ENCODE measurements around the gene SOD1.

SOD1 gene

GRCh38 chr21:31671931-31672330 lies 12.4 kb downstream of the SOD1 start:
- no peaks in the 10 kb centered on the region for H3K79me2 ChIP-seq (ENCODE audit: insufficient read depth, low read length)
- H3K27ac ChIP-seq (ENCODE audit: low read depth, low read length, poor library complexity, severe bottlenecking): peak overlapping the region; percentile 65
- no peak overlapping the region for H3K9ac ChIP-seq (ENCODE audit: low read length)
- TF ChIP-seq EZH2 (IDR thresholded peaks at IDR 0.05; ENCODE audit: borderline replicate concordance, low read length): no peak
- no peak for TF ChIP-seq CTCF (IDR thresholded peaks at IDR 0.05; ENCODE audit: low read length)
- peaks cover 15% of the 10 kb centered on the region for H3K4me1 ChIP-seq (ENCODE audit: insufficient read depth, low read length, severe bottlenecking)
- H3K4me3 ChIP-seq (ENCODE audit: low read depth, low read length, poor library complexity, severe bottlenecking): no peak overlapping the region
- H3K9me2 ChIP-seq (ENCODE audit: low read depth, low read length): no peaks in the 10 kb centered on the region
- no peak overlapping the region for H2AFZ ChIP-seq (ENCODE audit: low read length)
- H3K27me3 ChIP-seq (ENCODE audit: insufficient read depth, low read length): no peaks in the 10 kb centered on the region
- peaks cover 55% of the 10 kb centered on the region for H3K36me3 ChIP-seq (ENCODE audit: insufficient read depth, low read length)
- H3K9me3 ChIP-seq (ENCODE audit: low read length): no peaks in the 10 kb centered on the region
- H3K4me2 ChIP-seq (ENCODE audit: low read length): no peak overlapping the region
- no peaks in the 10 kb centered on the region for H4K20me1 ChIP-seq (ENCODE audit: insufficient read depth, low read length)
- peaks cover 11% of the 10 kb centered on the region for H3F3A ChIP-seq (ENCODE audit: insufficient read depth, low read length)

- no peaks in the 10 kb centered on the region for H4K20me1 ChIP-seq (ENCODE audit: insufficient read depth, low read length)
- H3K9me2 ChIP-seq (ENCODE audit: low read depth, low read length): no peaks in the 10 kb centered on the region
- H3K4me2 ChIP-seq (ENCODE audit: low read length): no peak overlapping the region
- no peaks in the 10 kb centered on the region for H3K79me2 ChIP-seq (ENCODE audit: insufficient read depth, low read length)
- H2AFZ ChIP-seq (ENCODE audit: low read length): no peak overlapping the region
- peaks cover 46% of the 10 kb centered on the region; the same call in 1 of the 2 replicates for H3K36me3 ChIP-seq (ENCODE audit: insufficient read depth, low read length)
- H3K27me3 ChIP-seq (ENCODE audit: insufficient read depth, low read length): no peaks in the 10 kb centered on the region
- no peak overlapping the region for H3K27ac ChIP-seq (ENCODE audit: low read depth, low read length, poor library complexity, severe bottlenecking)
- TF ChIP-seq EZH2 (IDR thresholded peaks at IDR 0.05; ENCODE audit: borderline replicate concordance, low read length): no peak
- TF ChIP-seq CTCF (IDR thresholded peaks at IDR 0.05; ENCODE audit: low read length): no peak
- peaks cover 15% of the 10 kb centered on the region for H3K4me1 ChIP-seq (ENCODE audit: insufficient read depth, low read length, severe bottlenecking)
- no peaks in the 10 kb centered on the region for H3K9me3 ChIP-seq (ENCODE audit: low read length)
- H3F3A ChIP-seq (ENCODE audit: insufficient read depth, low read length): peaks cover 7% of the 10 kb centered on the region
- no peak overlapping the region for H3K9ac ChIP-seq (ENCODE audit: low read length)
- H3K4me3 ChIP-seq (ENCODE audit: low read depth, low read length, poor library complexity, severe bottlenecking): no peak overlapping the region
These were observed 13.9 kb downstream of the SOD1 start for GRCh38 chr21:31673321-31673912.

- no peaks in the 10 kb centered on the region for H3K9me2 ChIP-seq (ENCODE audit: low read depth, low read length)
These were observed 15.8 kb downstream of the SOD1 start for GRCh38 chr21:31675318-31675717.

More at GRCh38 chr21:31675318-31675717, 15.8 kb downstream of the SOD1 start:
- no peak overlapping the region for H3K4me2 ChIP-seq (ENCODE audit: low read length)
- H3K4me1 ChIP-seq (ENCODE audit: insufficient read depth, low read length, severe bottlenecking): peaks cover 15% of the 10 kb centered on the region
- H3K79me2 ChIP-seq (ENCODE audit: insufficient read depth, low read length): no peaks in the 10 kb centered on the region
- no peak overlapping the region for H2AFZ ChIP-seq (ENCODE audit: low read length)
- H3K4me3 ChIP-seq (ENCODE audit: low read depth, low read length, poor library complexity, severe bottlenecking): no peak overlapping the region
- H3K9ac ChIP-seq (ENCODE audit: low read length): no peak overlapping the region
- H3K36me3 ChIP-seq (ENCODE audit: insufficient read depth, low read length): peaks cover 45% of the 10 kb centered on the region; the same call in 1 of the 2 replicates
- no peak for TF ChIP-seq EZH2 (IDR thresholded peaks at IDR 0.05; ENCODE audit: borderline replicate concordance, low read length)
- TF ChIP-seq CTCF (IDR thresholded peaks at IDR 0.05; ENCODE audit: low read length): no peak
- H3K27me3 ChIP-seq (ENCODE audit: insufficient read depth, low read length): no peaks in the 10 kb centered on the region
- H3K27ac ChIP-seq (ENCODE audit: low read depth, low read length, poor library complexity, severe bottlenecking): peak overlapping the region; percentile 7
- peaks cover 5% of the 10 kb centered on the region; the same call in 1 of the 2 replicates for H3F3A ChIP-seq (ENCODE audit: insufficient read depth, low read length)
- no peaks in the 10 kb centered on the region for H3K9me3 ChIP-seq (ENCODE audit: low read length)
- no peaks in the 10 kb centered on the region for H4K20me1 ChIP-seq (ENCODE audit: insufficient read depth, low read length)

All from OCI-LY1 (cell line).